Panc1 (cell line): ENCODE results near the gene PPP1R36. TPM values are rescaled to one million over a fixed set of nuclear protein-coding genes. Genes with fewer than 3 reads are reported as not detected.
A peak's percentile ranks its signal among the peaks of the same experiment; 100 is the strongest.

Experiments used
- ATAC-seq: fragments of 200-7000 bp; cut with Tn5 transposase; 2 replicates; pipeline ENCODE4 v1.9.1; 2020; ENCODE audit warnings: mild to moderate bottlenecking, moderate library complexity
- BruUV-seq: library from RNA; stranded (reverse); fragments of 400-500 nt; replicated peaks from 2 replicates; lab custom pipeline; 2021; lab: Mats Ljungman, UMichigan
- CTCF ChIA-PET: fragments of 300-600 bp; sonication (Branson Sonifier 250); formaldehyde crosslinking; loops from one replicate; lab custom pipeline; 2022; ENCODE audit warnings: antibody characterized with exemption; lab: Charles Lee
- POLR2A ChIA-PET: fragments of 300-600 bp; sonication (Branson Sonifier 250); formaldehyde crosslinking; loops from one replicate; lab custom pipeline; 2022; ENCODE audit warnings: antibody characterized with exemption; lab: Charles Lee
- DNase-seq: peaks from one replicate; pipeline ENCODE4 v3.0.0-alpha.2; 2010; ENCODE audit warnings: low read depth, low spot score
- H3K27ac ChIP-seq: 2 replicates; pipeline ENCODE4 v1.5.1; 2011; ENCODE audit warnings: mild to moderate bottlenecking, low read length, inconsistent platforms
- H3K27me3 ChIP-seq: fragments of 200-500 bp; sonication (Bioruptor generic); 2 replicates; pipeline ENCODE4 v1.6.0; 2014; ENCODE audit warnings: low read length, inconsistent platforms; ENCODE audit not compliant: control insufficient read depth, insufficient read depth
- H3K36me3 ChIP-seq: fragments of 200-500 bp; sonication (Bioruptor generic); 2 replicates; pipeline ENCODE4 v1.5.1; 2014; ENCODE audit warnings: inconsistent platforms, mild to moderate bottlenecking, low read length, moderate library complexity; ENCODE audit not compliant: control insufficient read depth, insufficient read depth
- H3K4me1 ChIP-seq: 2 replicates; pipeline ENCODE4 v1.5.1; 2011; ENCODE audit warnings: inconsistent platforms, mild to moderate bottlenecking, low read length, moderate library complexity; ENCODE audit not compliant: control insufficient read depth, insufficient read depth
- H3K4me3 ChIP-seq, 2 experiments: 2 replicates each; pipeline ENCODE4 v1.5.1; 2011 to 2012; ENCODE audit warnings: low read depth in 2 of 2, low read length in 2 of 2, mild to moderate bottlenecking in 2 of 2, inconsistent platforms in 1 of 2, moderate library complexity in 1 of 2
- H3K9me3 ChIP-seq: fragments of 200-500 bp; sonication (Bioruptor generic); 2 replicates; pipeline ENCODE4 v1.5.1; 2014; ENCODE audit warnings: low read depth, mild to moderate bottlenecking, inconsistent platforms, low read length, moderate library complexity; ENCODE audit not compliant: control insufficient read depth, insufficient read depth
- CTCF ChIP-seq: fragments of 450-650 bp; IDR thresholded peaks from 2 replicates; pipeline ENCODE4 v1.5.1; 2017; ENCODE audit warnings: mild to moderate bottlenecking
- POLR2AphosphoS5 ChIP-seq: IDR thresholded peaks from 2 replicates; pipeline ENCODE4 v1.6.1; 2012; ENCODE audit warnings: mild to moderate bottlenecking, low read depth, low read length, moderate library complexity
- SIN3A ChIP-seq: IDR thresholded peaks from 2 replicates; pipeline ENCODE4 v1.6.1; 2012; ENCODE audit warnings: low read depth, mild to moderate bottlenecking, low read length, moderate library complexity, borderline replicate concordance; ENCODE audit not compliant: insufficient read depth
- TCF7L2 ChIP-seq: IDR thresholded peaks from 2 replicates; pipeline ENCODE4 v1.6.1; 2011; ENCODE audit warnings: mild to moderate bottlenecking, low read depth, low read length, inconsistent platforms
- in situ Hi-C: cut with HindIII; loops from 2 replicates; pipeline ENCODE4 v1.10.0; 2016; ENCODE audit warnings: low sequenced_read_pairs, low pct_unique_long_range_greater_than_20kb
- intact Hi-C: fragments of 100-400 bp; cut with micrococcal nuclease; formaldehyde crosslinking; loops from one replicate; pipeline ENCODE4 v1.10.0; 2022; ENCODE audit not compliant: unreplicated experiment
- total RNA-seq: library from RNA; stranded (reverse); gene quantifications from one replicate; pipeline ENCODE4 v1.2.1, GENCODE V29; 2021; ENCODE audit not compliant: unreplicated experiment
- TF ChIP-seq, protein P1 (sequence below), 2 experiments: IDR thresholded peaks; 2 replicates each; pipeline ENCODE4 v1.6.1; 2011 to 2012; ENCODE audit warnings: low read depth in 2 of 2, control low read depth in 1 of 2, low read length in 1 of 2, mild to moderate bottlenecking in 1 of 2, moderate library complexity in 1 of 2; ENCODE audit not compliant: insufficient read depth in 1 of 2

PPP1R36 gene
- total RNA-seq, 1 experiment from 2014 or later, result 0.69 TPM

- POLR2A ChIA-PET, result no interaction called here
- no peak for ATAC-seq
- TF ChIP-seq, protein P1, sequence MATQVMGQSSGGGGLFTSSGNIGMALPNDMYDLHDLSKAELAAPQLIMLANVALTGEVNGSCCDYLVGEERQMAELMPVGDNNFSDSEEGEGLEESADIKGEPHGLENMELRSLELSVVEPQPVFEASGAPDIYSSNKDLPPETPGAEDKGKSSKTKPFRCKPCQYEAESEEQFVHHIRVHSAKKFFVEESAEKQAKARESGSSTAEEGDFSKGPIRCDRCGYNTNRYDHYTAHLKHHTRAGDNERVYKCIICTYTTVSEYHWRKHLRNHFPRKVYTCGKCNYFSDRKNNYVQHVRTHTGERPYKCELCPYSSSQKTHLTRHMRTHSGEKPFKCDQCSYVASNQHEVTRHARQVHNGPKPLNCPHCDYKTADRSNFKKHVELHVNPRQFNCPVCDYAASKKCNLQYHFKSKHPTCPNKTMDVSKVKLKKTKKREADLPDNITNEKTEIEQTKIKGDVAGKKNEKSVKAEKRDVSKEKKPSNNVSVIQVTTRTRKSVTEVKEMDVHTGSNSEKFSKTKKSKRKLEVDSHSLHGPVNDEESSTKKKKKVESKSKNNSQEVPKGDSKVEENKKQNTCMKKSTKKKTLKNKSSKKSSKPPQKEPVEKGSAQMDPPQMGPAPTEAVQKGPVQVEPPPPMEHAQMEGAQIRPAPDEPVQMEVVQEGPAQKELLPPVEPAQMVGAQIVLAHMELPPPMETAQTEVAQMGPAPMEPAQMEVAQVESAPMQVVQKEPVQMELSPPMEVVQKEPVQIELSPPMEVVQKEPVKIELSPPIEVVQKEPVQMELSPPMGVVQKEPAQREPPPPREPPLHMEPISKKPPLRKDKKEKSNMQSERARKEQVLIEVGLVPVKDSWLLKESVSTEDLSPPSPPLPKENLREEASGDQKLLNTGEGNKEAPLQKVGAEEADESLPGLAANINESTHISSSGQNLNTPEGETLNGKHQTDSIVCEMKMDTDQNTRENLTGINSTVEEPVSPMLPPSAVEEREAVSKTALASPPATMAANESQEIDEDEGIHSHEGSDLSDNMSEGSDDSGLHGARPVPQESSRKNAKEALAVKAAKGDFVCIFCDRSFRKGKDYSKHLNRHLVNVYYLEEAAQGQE (IDR thresholded peaks at IDR 0.05; ENCODE audit: insufficient read depth in 1 of 2, low read depth in 2 of 2, low read length in 1 of 2), result no peak
- TF ChIP-seq CTCF (no peak), TCF7L2 (no peak), POLR2AphosphoS5 (no peak), SIN3A (no peak)
- no peak overlapping the region for H3K4me3 ChIP-seq
- no peaks in the 10 kb centered on the region for H3K4me1 ChIP-seq
- H3K27me3 ChIP-seq, result no peaks in the 10 kb centered on the region
- BruUV-seq, result TSS peak; percentile 39
- in situ Hi-C loops (no loop called here), intact Hi-C loops (no loop called here)
- no peaks in the 10 kb centered on the region for H3K9me3 ChIP-seq
- H3K27ac ChIP-seq, result no peak overlapping the region
- peaks cover 10% of the 10 kb centered on the region; the same call in 1 of the 2 replicates for H3K36me3 ChIP-seq
- CTCF ChIA-PET, result no interaction called here
- no peak for DNase-seq
These were observed 27.0 kb upstream of the PPP1R36 start for GRCh38 chr14:64522591-64523355.

DNA sequence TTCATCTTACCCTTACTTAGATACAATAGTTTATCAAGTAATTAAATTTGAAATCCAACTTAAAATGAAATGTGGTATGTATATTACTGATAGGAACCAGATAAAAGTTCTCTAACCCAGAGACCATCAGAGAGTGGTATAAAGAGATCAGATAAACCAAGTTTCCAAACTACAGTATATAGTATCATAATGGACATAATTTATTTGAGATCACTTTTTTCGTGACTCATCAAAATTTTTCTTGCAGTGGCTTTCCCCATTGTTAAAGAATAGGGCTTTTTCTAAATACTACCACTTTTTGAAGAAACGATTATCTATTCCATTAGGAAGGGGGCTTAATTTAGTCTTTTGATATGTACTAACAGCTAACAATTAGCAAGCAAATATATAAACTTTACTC is 24.4 kb upstream of the PPP1R36 start:
- ChIA-PET CTCF (no interaction called here), POLR2A (no interaction called here)
- ATAC-seq (no peak), DNase-seq (no peak)
- in situ Hi-C loops (no loop called here), intact Hi-C loops (no loop called here)
- Histone ChIP-seq H3K27me3 (no peaks in the 10 kb centered on the region), H3K4me1 (no peaks in the 10 kb centered on the region), H3K9me3 (no peaks in the 10 kb centered on the region), H3K36me3 (peaks cover 10% of the 10 kb centered on the region; the same call in 1 of the 2 replicates), H3K27ac (no peak overlapping the region), H3K4me3 (no peak overlapping the region)
- TF ChIP-seq, protein P1 (IDR thresholded peaks at IDR 0.05; ENCODE audit: insufficient read depth in 1 of 2, low read depth in 2 of 2, low read length in 1 of 2), result no peak
- no peak for TF ChIP-seq SIN3A
- TF ChIP-seq POLR2AphosphoS5, result no peak
- no peak for TF ChIP-seq CTCF
- TF ChIP-seq TCF7L2, result no peak
- no TSS peak for BruUV-seq
